Common myeloid progenitor, CD34-positive (primary cell): ENCODE data around the gene SSX2IP.

Source experiments
- CTCF ChIA-PET: fragments of 350-600 bp; sonication (Branson Sonifier 250); formaldehyde crosslinking; loops from one replicate; lab custom pipeline; 2021; ENCODE audit warnings: antibody characterized with exemption; lab: Charles Lee
- POLR2A ChIA-PET: fragments of 350-600 bp; sonication (Branson Sonifier 250); formaldehyde crosslinking; loops from one replicate; lab custom pipeline; 2021; ENCODE audit warnings: antibody characterized with exemption; lab: Charles Lee
- DNase-seq, 3 donors: peaks; one replicate each; pipeline versions ENCODE4 v3.0.0 to v3.0.0-alpha.2; 2013
- H3K27ac ChIP-seq, 2 experiments: 1 replicate in 1 of 2; 2 replicates in 1 of 2; pipeline ENCODE4 v1.7.0; 2013; ENCODE audit warnings: inconsistent platforms in 2 of 2, low read length in 2 of 2, mild to moderate bottlenecking in 2 of 2, low read depth in 1 of 2, moderate library complexity in 1 of 2; ENCODE audit not compliant: severe bottlenecking in 2 of 2, insufficient read depth in 1 of 2, poor library complexity in 1 of 2
- H3K27me3 ChIP-seq, 5 experiments: replicated peaks in 2 of 5; 1 replicate in 3 of 5; 2 replicates in 2 of 5; pipeline versions ENCODE4 v1.6.1 to v1.7.0; 2013; ENCODE audit warnings: low read length in 4 of 5, mild to moderate bottlenecking in 2 of 5, moderate library complexity in 2 of 5, inconsistent platforms in 1 of 5; ENCODE audit not compliant: insufficient read depth in 5 of 5, control insufficient read depth in 4 of 5
- H3K36me3 ChIP-seq, 4 experiments: 1 replicate in 2 of 4; 2 replicates in 2 of 4; pipeline versions ENCODE4 v1.6.1 to v1.7.0; 2013; ENCODE audit warnings: low read length in 3 of 4, control low read depth in 1 of 4, mild to moderate bottlenecking in 1 of 4; ENCODE audit not compliant: control insufficient read depth in 4 of 4, insufficient read depth in 4 of 4
- H3K4me1 ChIP-seq, 4 experiments: 1 replicate in 3 of 4; 2 replicates in 1 of 4; pipeline versions ENCODE4 v1.6.1 to v1.7.1; 2013; ENCODE audit warnings: low read length in 3 of 4, mild to moderate bottlenecking in 3 of 4, control low read depth in 1 of 4, inconsistent platforms in 1 of 4, moderate library complexity in 1 of 4; ENCODE audit not compliant: control insufficient read depth in 4 of 4, insufficient read depth in 4 of 4; ENCODE audit errors: control extremely low read depth in 1 of 4
- H3K4me3 ChIP-seq, 7 experiments: 1 replicate in 4 of 7; 2 replicates in 3 of 7; pipeline versions ENCODE4 v1.5.1 to v1.7.0; 2013; ENCODE audit warnings: mild to moderate bottlenecking in 7 of 7, low read length in 6 of 7, moderate library complexity in 6 of 7, inconsistent platforms in 2 of 7, low read depth in 2 of 7, control low read depth in 1 of 7; ENCODE audit not compliant: insufficient read depth in 4 of 7, control insufficient read depth in 1 of 7; ENCODE audit errors: extremely low read depth in 1 of 7
- H3K9me3 ChIP-seq, 5 experiments: 1 replicate in 4 of 5; 2 replicates in 1 of 5; pipeline versions ENCODE4 v1.6.1 to v1.7.1; 2013; ENCODE audit warnings: low read length in 4 of 5, mild to moderate bottlenecking in 2 of 5, inconsistent platforms in 1 of 5, low read depth in 1 of 5, moderate library complexity in 1 of 5; ENCODE audit not compliant: control insufficient read depth in 4 of 5, insufficient read depth in 2 of 5; ENCODE audit errors: control extremely low read depth in 1 of 5
- WGBS: methylation state at CpG from one replicate; pipeline ENCODE4 v1.1.5; 2013; ENCODE audit not compliant: insufficient coverage; 5-methylcytosine and 5-hydroxymethylcytosine counted together

The SSX2IP gene

GRCh38 chr1:84683508-84683907 lies 6.8 kb downstream of the SSX2IP start:
- Histone ChIP-seq H3K4me1 (peaks cover 0 to 16% (median 7%) of the 10 kb centered on the region in 4 experiments), H3K27ac (no peak overlapping the region), H3K9me3 (no peaks in the 10 kb centered on the region), H3K36me3 (peaks cover 0 to 3% (median 0%) of the 10 kb centered on the region in 4 experiments), H3K27me3 (no peaks in the 10 kb centered on the region), H3K4me3 (no peak overlapping the region)
- CTCF ChIA-PET = interaction anchor here (1.6 kb wide), 1 partner anchor 15 kb away, joined by 4 read pairs; no protein-coding TSS in a partner anchor
- DNase-seq = no peak
- 100% methylated on average over 1 of the region's 2 CpGs for WGBS
- POLR2A ChIA-PET = no interaction called here

- Histone ChIP-seq H3K36me3 (peaks cover 2 to 8% (median 4%) of the 10 kb centered on the region in 4 experiments), H3K9me3 (peaks cover 0 to 3% (median 2%) of the 10 kb centered on the region in 5 experiments), H3K27me3 (no peaks in the 10 kb centered on the region), H3K4me3 (no peak overlapping the region), H3K27ac (no peak overlapping the region), H3K4me1 (peaks cover 0 to under 1% (median 0%) of the 10 kb centered on the region in 4 experiments)
- ChIA-PET POLR2A (no interaction called here), CTCF (no interaction called here)
- no peak for DNase-seq
- 97% methylated on average over 3 of the region's 5 CpGs for WGBS
These were observed 8.2 kb downstream of the SSX2IP start for GRCh38 chr1:84682047-84682446.

GRCh38 chr1:84677415-84678099 lies 12.7 kb downstream of the SSX2IP start:
- Histone ChIP-seq H3K9me3 (peaks cover 0 to 3% (median 2%) of the 10 kb centered on the region in 5 experiments), H3K27ac (no peak overlapping the region), H3K36me3 (peaks cover 2 to 5% (median 4%) of the 10 kb centered on the region in 4 experiments), H3K4me3 (no peak overlapping the region), H3K27me3 (no peaks in the 10 kb centered on the region), H3K4me1 (no peaks in the 10 kb centered on the region)
- POLR2A ChIA-PET = no interaction called here
- CTCF ChIA-PET = interaction anchor here (1.0 to 4.2 kb wide), 9 partner anchors 9 to 265 kb away, joined by 3 to 24 read pairs (median 4); partner anchors contain the start of gene SSX2IP
- no peak for DNase-seq
- 100% methylated on average over 4 of the region's 7 CpGs for WGBS

- POLR2A ChIA-PET = no interaction called here
These were observed 14.6 kb downstream of the SSX2IP start for GRCh38 chr1:84675631-84676030.

DNA sequence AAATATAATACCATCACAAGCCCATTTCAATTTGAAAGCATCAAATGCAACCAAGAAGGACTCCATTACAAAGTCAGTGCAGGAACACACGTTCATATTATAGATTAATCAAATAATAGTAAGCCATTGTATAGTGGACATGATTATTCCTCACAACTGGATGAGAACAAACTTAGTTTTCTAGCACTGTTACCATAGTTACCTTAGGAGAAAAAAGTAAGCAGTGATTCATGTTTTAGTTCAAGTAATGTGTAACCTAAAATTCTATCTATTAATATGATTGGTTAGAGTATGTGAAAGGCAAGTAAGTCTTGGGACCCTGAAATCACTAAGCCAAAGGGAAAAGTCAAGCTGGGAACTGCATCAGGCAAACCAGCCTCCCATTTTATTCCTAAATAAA lies 15.2 kb downstream of the SSX2IP start:
- Histone ChIP-seq H3K27me3 (no peaks in the 10 kb centered on the region), H3K4me3 (no peak overlapping the region), H3K36me3 (peaks cover 4 to 5% (median 4%) of the 10 kb centered on the region in 4 experiments), H3K27ac (no peak overlapping the region), H3K9me3 (peaks cover 0 to 3% (median 2%) of the 10 kb centered on the region in 5 experiments), H3K4me1 (peaks cover 0 to 3% (median 0%) of the 10 kb centered on the region in 4 experiments)
- DNase-seq = no peak
- ChIA-PET POLR2A (no interaction called here), CTCF (interaction anchor here (1.3 kb wide), 1 partner anchor 14 kb away, joined by 3 read pairs; no protein-coding TSS in a partner anchor)
- WGBS = no CpG with 5 or more reads among the region's 1 CpG

More at GRCh38 chr1:84675631-84676030, 14.6 kb downstream of the SSX2IP start:
- Histone ChIP-seq H3K36me3 (peaks cover 2 to 5% (median 4%) of the 10 kb centered on the region in 4 experiments), H3K4me1 (peaks cover 0 to 3% (median 0%) of the 10 kb centered on the region in 4 experiments), H3K27me3 (no peaks in the 10 kb centered on the region), H3K27ac (no peak overlapping the region), H3K9me3 (peaks cover 0 to 3% (median 2%) of the 10 kb centered on the region in 5 experiments), H3K4me3 (no peak overlapping the region)
- DNase-seq = no peak
- 91% methylated on average over 2 of the region's 4 CpGs for WGBS
- CTCF ChIA-PET = interaction anchor here (1.3 kb wide), 1 partner anchor 13 kb away, joined by 3 read pairs; no protein-coding TSS in a partner anchor

GRCh38 chr1:84674705-84675104 lies 15.6 kb downstream of the SSX2IP start:
- H3K9me3 ChIP-seq = peaks cover 0 to 3% (median 2%) of the 10 kb centered on the region in 5 experiments
- CTCF ChIA-PET = no interaction called here
- peaks cover 4 to 5% (median 4%) of the 10 kb centered on the region in 4 experiments for H3K36me3 ChIP-seq
- H3K4me3 ChIP-seq = no peak overlapping the region
- no peaks in the 10 kb centered on the region for H3K27me3 ChIP-seq
- no peak overlapping the region for H3K27ac ChIP-seq
- POLR2A ChIA-PET = no interaction called here
- WGBS = no CpG with 5 or more reads among the region's 3 CpGs
- no peak for DNase-seq
- H3K4me1 ChIP-seq = peaks cover 0 to 3% (median 0%) of the 10 kb centered on the region in 4 experiments

GRCh38 chr1:84674021-84674420 lies 16.2 kb downstream of the SSX2IP start:
- no peak overlapping the region for H3K27ac ChIP-seq
- H3K4me3 ChIP-seq = no peak overlapping the region
- WGBS = no CpG with 5 or more reads among the region's 2 CpGs
- H3K4me1 ChIP-seq = peaks cover 0 to 3% (median 0%) of the 10 kb centered on the region in 4 experiments
- ChIA-PET POLR2A (no interaction called here), CTCF (interaction anchor here (1.5 kb wide), 1 partner anchor 12 kb away, joined by 3 read pairs; no protein-coding TSS in a partner anchor)
- H3K36me3 ChIP-seq = peaks cover 4 to 5% (median 4%) of the 10 kb centered on the region in 4 experiments
- DNase-seq = no peak
- peaks cover 0 to 3% (median 2%) of the 10 kb centered on the region in 5 experiments for H3K9me3 ChIP-seq
- H3K27me3 ChIP-seq = no peaks in the 10 kb centered on the region
